ENCODE measurements around the gene NOP9.

NOP9 gene

DNA sequence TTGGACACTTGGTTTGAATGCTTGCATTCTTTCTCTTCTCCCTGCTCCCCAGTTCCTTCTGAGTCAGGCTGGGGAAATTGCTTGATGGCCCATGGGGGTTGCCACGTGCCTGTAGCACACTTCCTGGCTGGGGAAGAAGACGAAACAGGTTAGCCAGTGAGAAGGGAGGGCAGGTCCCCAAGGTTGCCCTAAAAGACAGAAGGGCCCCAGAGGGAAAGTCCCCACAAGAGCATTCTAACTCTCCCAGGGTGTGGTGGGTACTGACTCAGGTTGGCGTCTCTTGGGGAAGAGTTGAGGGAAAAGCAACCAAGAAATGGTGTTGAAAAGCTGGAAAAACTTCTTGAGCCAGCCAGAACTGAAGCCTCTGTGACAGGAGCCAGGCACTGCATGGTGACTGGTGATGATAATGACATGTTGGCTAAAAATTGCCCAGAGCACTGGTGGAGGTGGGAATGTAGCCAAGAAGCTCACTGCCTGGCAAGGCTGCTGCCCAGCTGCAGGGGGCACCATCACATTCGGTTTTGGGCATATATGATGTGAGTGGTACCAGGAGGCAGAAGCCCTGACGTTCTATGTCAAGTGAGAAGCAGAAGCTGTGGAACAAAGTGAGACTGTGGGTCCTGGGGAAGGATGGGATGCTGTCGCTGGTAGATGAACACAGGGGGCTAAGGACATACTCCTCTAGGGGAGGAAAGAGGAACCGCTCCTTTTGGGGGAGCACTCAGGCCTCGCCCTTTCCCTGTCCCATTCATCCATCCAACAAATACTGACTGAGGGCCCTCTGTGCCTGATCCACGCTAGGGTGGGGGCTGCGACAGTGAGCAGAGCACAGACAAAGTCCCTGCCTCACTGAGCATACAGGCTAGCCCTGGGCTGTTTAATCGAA is 20.1 kb upstream of the NOP9 start:
- peak in 1 of 2 experiments; percentile 64 for DNase-seq (ENCODE audit: low read depth in 1 of 2, low spot score in 1 of 2)
- in situ Hi-C loops (cut with HindIII; ENCODE audit: low pct_unique_long_range_greater_than_20kb, low sequenced_read_pairs), result no loop called here
- no peak for TF ChIP-seq JUND (IDR thresholded peaks at IDR 0.05; ENCODE audit: low read depth)

DNA sequence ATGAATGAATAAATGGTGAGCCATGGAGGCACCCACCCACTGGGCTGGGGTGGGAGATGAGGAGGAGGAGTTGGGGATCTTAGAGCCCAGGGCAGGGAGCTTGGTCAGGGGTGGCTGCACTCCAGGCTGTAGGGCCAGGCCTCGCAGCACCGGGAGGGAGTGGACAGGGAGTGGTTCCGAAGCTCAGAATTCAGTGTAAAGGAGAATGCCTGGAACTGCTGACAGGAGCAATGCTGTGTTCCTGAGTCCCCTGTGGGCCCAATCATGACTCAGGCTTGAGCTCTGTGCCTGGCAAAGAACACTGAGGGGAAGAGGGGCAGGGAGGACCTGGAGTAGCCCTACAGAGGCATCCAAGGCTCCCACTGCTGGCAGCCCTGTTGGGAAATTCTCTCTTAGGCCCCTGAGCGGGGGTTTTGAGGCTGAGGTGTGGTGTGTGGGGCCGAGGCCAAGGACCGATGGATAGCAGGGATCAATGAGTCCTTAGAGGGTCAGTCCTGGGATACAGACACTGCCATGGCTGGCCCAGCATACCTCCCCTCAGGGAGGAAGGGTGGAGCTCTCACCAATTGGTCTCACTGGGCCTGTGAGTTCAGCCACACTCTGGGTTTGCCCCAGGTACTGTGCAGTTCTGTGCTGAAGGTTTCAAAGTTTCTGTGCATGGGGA is 18.7 kb upstream of the NOP9 start:
- TF ChIP-seq JUND (IDR thresholded peaks at IDR 0.05; ENCODE audit: low read depth), result no peak
- in situ Hi-C loops (cut with HindIII; ENCODE audit: low pct_unique_long_range_greater_than_20kb, low sequenced_read_pairs), result no loop called here
- no peak for DNase-seq (ENCODE audit: low read depth in 1 of 2, low spot score in 1 of 2)

DNA sequence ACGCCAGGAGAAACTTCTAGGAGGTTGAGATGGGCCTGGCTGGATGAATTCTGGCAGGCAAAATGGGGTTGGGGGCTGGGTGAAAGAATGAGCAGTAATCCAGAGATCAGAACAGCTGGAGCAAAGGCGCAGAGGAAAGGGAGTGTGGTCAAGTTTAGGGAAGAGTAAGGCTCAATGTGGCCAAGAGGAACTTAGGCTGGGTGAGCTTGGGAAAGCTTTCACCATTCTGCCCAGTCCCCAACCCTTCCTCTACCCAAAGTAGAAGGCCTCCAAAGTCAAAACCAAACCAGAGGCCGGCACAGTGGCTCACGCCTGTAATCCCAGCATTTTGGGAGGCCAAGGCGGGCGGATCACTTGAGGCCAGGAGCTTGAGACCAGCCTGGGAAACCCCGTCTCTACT is 18.0 kb upstream of the NOP9 start:
- in situ Hi-C loops (cut with HindIII; ENCODE audit: low pct_unique_long_range_greater_than_20kb, low sequenced_read_pairs), result no loop called here
- TF ChIP-seq JUND (IDR thresholded peaks at IDR 0.05; ENCODE audit: low read depth), result no peak
- DNase-seq (ENCODE audit: low read depth in 1 of 2, low spot score in 1 of 2), result no peak

DNA sequence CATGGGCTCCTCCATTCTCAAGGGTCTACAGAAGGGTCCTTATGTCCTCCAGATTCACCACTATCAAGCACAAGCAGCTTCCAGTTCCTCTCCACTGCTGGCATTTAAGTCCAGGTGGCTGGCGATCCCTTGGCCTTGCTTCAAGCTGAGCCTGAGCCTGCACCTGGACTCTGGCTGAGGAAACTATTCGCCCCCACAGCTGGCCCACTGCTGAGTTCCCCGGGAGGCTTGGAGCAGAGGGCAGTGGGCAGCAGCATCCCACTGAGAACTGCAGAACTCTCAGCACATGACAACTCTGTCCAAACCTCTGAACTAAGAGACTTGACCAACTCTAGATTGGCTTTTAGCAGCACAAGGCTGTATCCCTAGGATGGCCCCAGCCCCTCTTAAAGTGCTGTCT is 16.9 kb upstream of the NOP9 start:
- DNase-seq (ENCODE audit: low read depth in 1 of 2, low spot score in 1 of 2), result no peak
- TF ChIP-seq JUND (IDR thresholded peaks at IDR 0.05; ENCODE audit: low read depth), result no peak
- in situ Hi-C loops (cut with HindIII; ENCODE audit: low pct_unique_long_range_greater_than_20kb, low sequenced_read_pairs), result no loop called here

DNA sequence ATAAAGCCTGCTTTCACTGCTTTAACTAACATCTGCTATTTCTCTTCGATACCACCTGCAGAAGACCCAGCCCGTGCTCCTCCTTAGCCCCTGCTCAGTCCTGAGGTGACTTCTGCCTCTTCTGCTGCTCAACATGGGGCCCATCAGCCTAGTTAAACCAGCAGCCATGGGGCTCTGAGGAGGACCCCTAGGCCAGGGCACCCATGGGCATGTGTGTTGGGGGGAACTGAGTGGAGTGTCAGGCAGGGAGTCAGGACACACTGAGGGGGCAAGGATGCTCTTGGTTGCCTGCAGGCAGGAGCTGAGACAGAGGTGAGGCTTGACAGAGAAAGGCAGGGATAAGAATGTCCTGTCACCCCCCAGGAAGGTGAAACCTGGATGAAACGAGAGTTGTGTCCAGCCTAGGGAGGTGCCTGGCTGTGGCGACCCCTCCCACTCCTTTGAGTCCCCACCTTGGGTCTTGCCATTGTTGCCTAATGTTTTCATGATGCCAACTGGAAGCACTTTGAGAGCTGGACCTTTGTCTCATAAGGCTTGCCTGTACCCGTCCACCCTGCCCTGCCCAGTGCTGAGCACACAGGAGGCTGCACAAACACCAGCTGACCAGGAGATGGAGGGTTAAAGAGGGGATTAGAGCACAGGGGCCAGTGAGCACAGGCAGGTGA is 15.7 kb upstream of the NOP9 start:
- no peak for TF ChIP-seq JUND (IDR thresholded peaks at IDR 0.05; ENCODE audit: low read depth)
- DNase-seq (ENCODE audit: low read depth in 1 of 2, low spot score in 1 of 2), result no peak
- in situ Hi-C loops (cut with HindIII; ENCODE audit: low pct_unique_long_range_greater_than_20kb, low sequenced_read_pairs), result no loop called here

DNA sequence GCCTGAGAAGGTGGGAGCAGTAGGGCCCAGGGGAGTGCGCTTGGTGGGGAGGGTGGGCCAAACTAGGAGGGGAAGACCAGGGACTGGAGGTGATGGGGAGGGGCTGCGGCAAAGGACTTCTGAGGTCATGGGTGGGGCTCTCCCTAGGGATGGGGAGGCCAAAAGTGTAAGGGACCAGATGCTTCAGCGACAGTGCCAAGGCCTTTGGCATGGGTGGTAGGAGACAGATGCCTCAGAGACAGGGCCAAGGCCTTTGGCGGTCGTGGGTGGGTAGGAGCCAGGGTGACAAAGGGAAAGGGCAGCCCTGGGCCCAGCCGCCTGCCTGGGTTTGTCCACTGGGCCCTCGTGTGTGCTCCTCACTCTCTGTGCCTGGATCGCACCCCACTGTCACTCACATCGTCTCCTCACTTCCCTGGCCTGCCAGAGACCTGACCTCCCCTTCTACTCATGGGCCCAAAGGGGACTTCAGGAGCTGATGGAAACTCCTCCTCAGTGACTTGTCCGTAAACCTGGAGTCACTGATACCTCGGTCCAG is 15.1 kb upstream of the NOP9 start:
- TF ChIP-seq JUND (IDR thresholded peaks at IDR 0.05; ENCODE audit: low read depth), result no peak
- DNase-seq (ENCODE audit: low read depth in 1 of 2, low spot score in 1 of 2), result no peak
- in situ Hi-C loops (cut with HindIII; ENCODE audit: low pct_unique_long_range_greater_than_20kb, low sequenced_read_pairs), result no loop called here

DNA sequence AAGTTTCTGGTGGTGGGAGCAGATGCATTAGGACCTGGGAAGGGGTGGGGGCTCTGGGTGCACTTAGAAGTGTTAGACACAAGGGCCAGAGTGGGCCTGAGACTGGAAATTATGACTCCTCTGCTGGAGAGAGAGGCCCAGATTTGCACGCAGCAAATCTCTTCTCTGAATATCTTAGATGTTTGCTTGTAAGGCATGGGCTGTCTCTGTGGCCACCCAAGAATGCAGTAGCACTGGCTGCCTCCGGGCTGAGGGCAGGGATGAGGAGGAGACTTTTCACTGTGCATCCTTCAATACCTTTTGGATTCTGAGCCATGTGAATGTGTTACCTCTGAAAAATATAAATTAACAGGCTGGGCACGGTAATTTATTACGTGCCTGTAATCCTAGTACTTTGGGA is 14.3 kb upstream of the NOP9 start:
- peak in 1 of 2 experiments; percentile 51 for DNase-seq (ENCODE audit: low read depth in 1 of 2, low spot score in 1 of 2)
- no peak for TF ChIP-seq JUND (IDR thresholded peaks at IDR 0.05; ENCODE audit: low read depth)
- in situ Hi-C loops (cut with HindIII; ENCODE audit: low pct_unique_long_range_greater_than_20kb, low sequenced_read_pairs), result no loop called here

DNA sequence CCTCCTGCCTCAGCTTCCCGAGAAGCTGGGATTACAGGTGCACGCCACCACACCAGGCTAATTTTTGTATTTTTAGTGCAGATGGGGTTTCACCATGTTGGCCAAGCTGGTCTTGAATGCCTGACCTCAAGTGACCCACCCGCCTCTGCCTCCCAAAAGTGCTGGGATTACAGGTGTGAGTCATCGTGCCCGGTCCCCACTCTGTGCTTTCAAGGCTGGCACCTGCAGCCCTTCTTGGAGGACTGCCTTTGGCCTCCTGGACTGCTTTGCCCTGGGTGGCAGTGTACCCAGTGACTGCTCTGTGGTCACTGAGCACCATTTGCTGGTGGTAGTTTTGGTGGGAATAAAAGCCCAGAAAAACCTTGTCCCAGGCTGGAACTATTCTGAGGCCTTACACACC is 12.7 kb upstream of the NOP9 start:
- TF ChIP-seq JUND (IDR thresholded peaks at IDR 0.05; ENCODE audit: low read depth), result no peak
- in situ Hi-C loops (cut with HindIII; ENCODE audit: low pct_unique_long_range_greater_than_20kb, low sequenced_read_pairs), result no loop called here
- DNase-seq (ENCODE audit: low read depth in 1 of 2, low spot score in 1 of 2), result no peak

DNA sequence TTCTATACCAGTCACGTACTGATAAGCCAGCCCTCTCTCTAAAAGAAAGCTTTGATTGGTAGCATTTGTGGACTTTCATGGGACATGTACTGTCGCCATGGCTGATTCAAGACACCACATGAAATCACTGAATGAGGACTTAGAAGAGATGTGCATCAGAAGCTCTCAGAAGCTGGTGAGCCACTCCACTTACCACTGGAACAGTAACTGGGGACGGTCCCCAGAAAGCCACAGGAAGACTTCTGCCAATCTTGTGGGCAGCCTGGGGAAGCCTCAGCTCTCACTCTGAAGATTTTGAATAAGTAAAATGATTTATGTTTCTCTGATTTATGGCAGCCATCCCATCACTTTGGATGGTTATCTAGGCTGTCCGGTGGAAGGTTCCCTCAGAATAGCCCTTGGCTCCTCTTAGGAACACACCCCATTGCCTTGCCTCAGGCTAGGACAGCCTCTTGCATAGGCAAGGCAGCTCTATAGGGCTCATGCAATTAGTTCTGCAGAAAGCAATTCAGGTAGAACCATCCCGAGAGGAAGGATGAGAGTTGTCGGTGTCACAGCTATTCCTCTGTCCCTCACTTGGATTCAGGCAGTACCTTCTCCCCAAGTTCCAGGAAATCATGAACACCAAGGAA is 9.9 kb upstream of the NOP9 start:
- DNase-seq (ENCODE audit: low read depth in 1 of 2, low spot score in 1 of 2), result no peak
- in situ Hi-C loops (cut with HindIII; ENCODE audit: low pct_unique_long_range_greater_than_20kb, low sequenced_read_pairs), result no loop called here
- no peak for TF ChIP-seq JUND (IDR thresholded peaks at IDR 0.05; ENCODE audit: low read depth)

DNA sequence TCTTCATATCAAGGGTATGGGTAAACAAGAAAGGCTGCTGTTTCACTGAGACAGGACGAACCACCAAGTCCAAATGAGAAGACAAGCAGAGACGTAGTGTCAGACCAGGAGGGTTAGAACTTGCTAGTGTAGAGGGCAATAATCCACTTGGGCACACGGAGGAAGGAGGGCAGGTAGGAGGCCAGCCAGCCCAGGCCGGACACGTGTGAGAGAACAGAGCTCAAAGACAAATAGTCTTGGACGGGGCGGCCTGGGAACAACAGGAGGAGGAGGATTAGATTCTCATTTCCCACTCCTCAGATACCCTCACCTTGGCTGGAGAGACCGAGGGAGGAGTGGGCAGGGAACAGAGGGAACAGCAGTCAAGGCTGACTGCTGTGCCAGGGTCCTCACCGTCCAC is 8.9 kb upstream of the NOP9 start:
- in situ Hi-C loops (cut with HindIII; ENCODE audit: low pct_unique_long_range_greater_than_20kb, low sequenced_read_pairs), result no loop called here
- TF ChIP-seq JUND (IDR thresholded peaks at IDR 0.05; ENCODE audit: low read depth), result no peak
- DNase-seq (ENCODE audit: low read depth in 1 of 2, low spot score in 1 of 2), result no peak

DNA sequence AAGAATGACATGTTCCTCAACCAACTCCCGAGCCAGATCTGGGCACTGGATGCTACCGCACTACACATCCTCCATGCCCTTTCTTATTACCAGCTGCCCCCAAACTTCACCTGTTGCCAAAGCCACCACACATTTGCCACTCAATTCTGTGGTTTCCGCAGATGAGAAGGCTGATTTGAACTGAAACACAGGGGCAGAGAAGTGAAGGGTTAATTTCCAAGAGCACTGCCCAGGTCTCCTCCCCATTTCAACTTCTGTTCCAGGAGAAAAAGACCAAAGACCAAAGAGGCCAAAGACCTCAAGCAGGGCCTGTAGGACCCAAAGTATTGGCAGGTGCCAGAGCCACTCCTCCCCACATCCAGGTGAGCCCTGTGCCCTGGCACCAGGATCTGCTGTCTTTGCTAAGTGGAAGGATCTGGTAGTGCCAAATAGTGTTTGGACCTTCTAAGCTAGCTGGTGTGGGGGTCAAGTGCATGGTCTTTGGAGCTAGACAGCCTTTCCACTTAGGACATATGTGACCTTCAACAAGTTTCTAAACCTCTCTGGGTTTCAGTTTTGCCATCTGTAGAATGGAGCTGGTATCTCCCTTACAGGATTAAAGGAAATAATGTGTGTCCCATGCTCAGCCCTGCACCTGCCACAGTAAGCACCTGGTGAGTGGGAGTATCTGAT is 8.1 kb upstream of the NOP9 start:
- in situ Hi-C loops (cut with HindIII; ENCODE audit: low pct_unique_long_range_greater_than_20kb, low sequenced_read_pairs), result no loop called here
- TF ChIP-seq JUND (IDR thresholded peaks at IDR 0.05; ENCODE audit: low read depth), result no peak
- no peak for DNase-seq (ENCODE audit: low read depth in 1 of 2, low spot score in 1 of 2)
